ENCODE measurements around the gene CALCR.

GRCh38 chr7:93544691-93545090 is 29.8 kb downstream of the CALCR start:
- TF ChIP-seq CTCF (IDR thresholded peaks at IDR 0.05) (no peak), POLR2A (IDR thresholded peaks at IDR 0.05) (no peak)
